ENCODE results near the gene ADSL.

- TF ChIP-seq CTCF (IDR thresholded peaks at IDR 0.05; ENCODE audit: low read length) (no peak), EZH2 (optimal IDR thresholded peaks at IDR 0.05; ENCODE audit: low read depth, low read length) (no peak), EZH2phosphoT487 (IDR thresholded peaks at IDR 0.05; ENCODE audit: low read length) (no peak)
Measured at GRCh38 chr22:40346185-40347118, at the start of gene ADSL.
